H9 (cell line): ENCODE data around the gene PACS1. TPM values are rescaled to one million over a fixed set of nuclear protein-coding genes. Genes with fewer than 3 reads are reported as not detected.

Experiments used
- DNase-seq: peaks from one replicate; pipeline ENCODE4 v3.0.0-alpha.2; 2017
- H2AFZ ChIP-seq: one replicate; pipeline ENCODE4 v1.6.1; 2013; ENCODE audit warnings: mild to moderate bottlenecking, low read length, control low read depth, moderate library complexity
- H2AK5ac ChIP-seq: 2 replicates; pipeline ENCODE4 v1.6.1; 2013; ENCODE audit warnings: low read length, control low read depth, mixed read lengths; ENCODE audit not compliant: insufficient read length
- H2BK120ac ChIP-seq: one replicate; pipeline ENCODE4 v1.6.1; 2013; ENCODE audit warnings: low read depth, mild to moderate bottlenecking, low read length, control low read depth, inconsistent platforms; ENCODE audit not compliant: poor library complexity, severe bottlenecking
- H2BK12ac ChIP-seq: 2 replicates; pipeline ENCODE4 v1.6.1; 2013; ENCODE audit warnings: low read length, control low read depth, mixed read lengths, low read depth; ENCODE audit not compliant: insufficient read length
- H2BK15ac ChIP-seq: 2 replicates; pipeline ENCODE4 v1.6.1; 2013; ENCODE audit warnings: low read depth, low read length, control low read depth
- H2BK20ac ChIP-seq: one replicate; pipeline ENCODE4 v1.6.1; 2013; ENCODE audit warnings: low read depth, mild to moderate bottlenecking, low read length, control low read depth, inconsistent platforms; ENCODE audit not compliant: poor library complexity, severe bottlenecking
- H2BK5ac ChIP-seq: 2 replicates; pipeline ENCODE4 v1.6.1; 2013; ENCODE audit warnings: low read length, control low read depth, mixed read lengths; ENCODE audit not compliant: insufficient read length
- H3K14ac ChIP-seq: 2 replicates; pipeline ENCODE4 v1.6.1; 2013; ENCODE audit warnings: low read length, control low read depth; ENCODE audit not compliant: insufficient read depth
- H3K18ac ChIP-seq: 2 replicates; pipeline ENCODE4 v1.6.1; 2013; ENCODE audit warnings: low read depth, mild to moderate bottlenecking, mixed read lengths, low read length, control low read depth; ENCODE audit not compliant: insufficient read length
- H3K23ac ChIP-seq: 2 replicates; pipeline ENCODE4 v1.6.1; 2013; ENCODE audit warnings: low read length, control low read depth, mixed read lengths, low read depth; ENCODE audit not compliant: insufficient read length
- H3K23me2 ChIP-seq: 2 replicates; pipeline ENCODE4 v1.6.1; 2013; ENCODE audit warnings: low read depth, mild to moderate bottlenecking, mixed read lengths, low read length, control low read depth; ENCODE audit not compliant: insufficient read length, poor library complexity, severe bottlenecking
- H3K27ac ChIP-seq: 2 replicates; pipeline ENCODE4 v1.5.1; 2013; ENCODE audit warnings: low read length, control low read depth, mixed read lengths, low read depth; ENCODE audit not compliant: insufficient read length
- H3K27me3 ChIP-seq: 2 replicates; pipeline ENCODE4 v1.6.1; 2013; ENCODE audit warnings: low read length, control low read depth, inconsistent platforms; ENCODE audit not compliant: insufficient read depth
- H3K4ac ChIP-seq: 2 replicates; pipeline ENCODE4 v1.6.1; 2013; ENCODE audit warnings: low read depth, mild to moderate bottlenecking, control low read depth, inconsistent platforms, low read length, moderate library complexity
- H3K4me1 ChIP-seq: 2 replicates; pipeline ENCODE4 v1.6.1; 2013; ENCODE audit warnings: low read length, control low read depth, inconsistent platforms; ENCODE audit not compliant: insufficient read depth
- H3K4me2 ChIP-seq: 2 replicates; pipeline ENCODE4 v1.6.1; 2013; ENCODE audit warnings: low read length, control low read depth, mixed read lengths; ENCODE audit not compliant: insufficient read length, insufficient read depth
- H3K56ac ChIP-seq: 2 replicates; pipeline ENCODE4 v1.6.1; 2013; ENCODE audit warnings: low read depth, mild to moderate bottlenecking, mixed read lengths, low read length, control low read depth; ENCODE audit not compliant: insufficient read length
- H3K79me1 ChIP-seq: 2 replicates; pipeline ENCODE4 v1.6.1; 2013; ENCODE audit warnings: low read depth, mild to moderate bottlenecking, moderate library complexity, low read length, control low read depth, inconsistent platforms; ENCODE audit not compliant: insufficient read depth, poor library complexity, severe bottlenecking
- H3K79me2 ChIP-seq: 2 replicates; pipeline ENCODE4 v1.6.1; 2013; ENCODE audit warnings: low read length, control low read depth, inconsistent platforms; ENCODE audit not compliant: insufficient read depth
- H3K9ac ChIP-seq: 2 replicates; pipeline ENCODE4 v1.6.1; 2013; ENCODE audit warnings: low read length, control low read depth, mixed read lengths; ENCODE audit not compliant: insufficient read length; ENCODE audit errors: extremely low read depth
- H3K9me3 ChIP-seq: one replicate; pipeline ENCODE4 v1.6.1; 2013; ENCODE audit warnings: low read depth, low read length, inconsistent platforms; ENCODE audit not compliant: control insufficient read depth
- H3T11ph ChIP-seq: one replicate; pipeline ENCODE4 v1.6.1; 2013; ENCODE audit warnings: mild to moderate bottlenecking, low read length, control low read depth, inconsistent platforms
- H4K20me1 ChIP-seq: one replicate; pipeline ENCODE4 v1.6.1; 2013; ENCODE audit not compliant: control insufficient read depth, insufficient read length, insufficient read depth
- H4K5ac ChIP-seq: 2 replicates; pipeline ENCODE4 v1.6.1; 2013; ENCODE audit warnings: low read depth, mild to moderate bottlenecking, mixed read lengths, low read length, control low read depth; ENCODE audit not compliant: insufficient read length
- H4K8ac ChIP-seq: replicated peaks from 2 replicates; pipeline ENCODE4 v1.6.1; 2013; ENCODE audit warnings: low read length, control low read depth, mixed read lengths, low read depth; ENCODE audit not compliant: insufficient read length
- H4K91ac ChIP-seq: 2 replicates; pipeline ENCODE4 v1.6.1; 2013; ENCODE audit warnings: low read depth, mild to moderate bottlenecking, moderate library complexity, mixed read lengths, low read length, control low read depth; ENCODE audit not compliant: insufficient read length
- H3K27ac Mint-ChIP-seq, 3 experiments: 2 replicates in 2 of 3; 3 replicates in 1 of 3; pipeline ENCODE4 v1.8.0; 2020 to 2021; ENCODE audit warnings: mixed read lengths in 3 of 3, mild to moderate bottlenecking in 1 of 3, moderate library complexity in 1 of 3
- H3K27me3 Mint-ChIP-seq: 2 replicates; pipeline ENCODE4 v1.8.0; 2021; ENCODE audit warnings: low read depth, mild to moderate bottlenecking, moderate library complexity, mixed read lengths
- H3K36me3 Mint-ChIP-seq, 3 experiments: 2 replicates in 2 of 3; 3 replicates in 1 of 3; pipeline ENCODE4 v1.8.0; 2020 to 2021; ENCODE audit warnings: low read depth in 3 of 3, mixed read lengths in 3 of 3; ENCODE audit not compliant: insufficient read depth in 1 of 3
- H3K4me1 Mint-ChIP-seq, 2 experiments: 2 replicates each; pipeline ENCODE4 v1.8.0; 2020; ENCODE audit warnings: mixed read lengths in 2 of 2
- H3K4me3 Mint-ChIP-seq, 2 experiments: 2 replicates in 1 of 2; 3 replicates in 1 of 2; pipeline ENCODE4 v1.8.0; 2020 to 2021; ENCODE audit warnings: mild to moderate bottlenecking in 2 of 2, mixed read lengths in 2 of 2, moderate library complexity in 1 of 2
- H3K9me3 Mint-ChIP-seq, 2 experiments: 2 replicates in 1 of 2; 3 replicates in 1 of 2; pipeline ENCODE4 v1.8.0; 2020; ENCODE audit warnings: mild to moderate bottlenecking in 2 of 2, mixed read lengths in 2 of 2, moderate library complexity in 1 of 2
- CTCF ChIP-seq: fragments of 200-600 bp; sonication (generic); conservative IDR thresholded peaks from 3 replicates; pipeline ENCODE4 v1.8.0; 2021; ENCODE audit warnings: antibody characterized with exemption, mild to moderate bottlenecking
- WGBS: extraction: QIAGEN DNeasy Blood & Tissue Kit; methylation state at CpG from one replicate; pipeline ENCODE4 v1.1.7; 2013; ENCODE audit warnings: missing lambda C conversion rate, low lambda C conversion rate, mixed read lengths; ENCODE audit not compliant: insufficient read length; ENCODE audit errors: extremely low coverage; 5-methylcytosine and 5-hydroxymethylcytosine counted together
- total RNA-seq: library from RNA; stranded (reverse); gene quantifications from 2 replicates; pipeline ENCODE4 v1.2.1, GENCODE V29; 2021

PACS1 gene
- total RNA-seq, 1 experiment from 2014 or later: 35.5 TPM

GRCh38 chr11:66107600-66108510 lies 37.8 kb downstream of the PACS1 start:
- H3K4me2 ChIP-seq: no peak overlapping the region

More at GRCh38 chr11:66107600-66108510, 37.8 kb downstream of the PACS1 start:
- H3K4me1 Mint-ChIP-seq: peaks cover 29% of the 10 kb centered on the region in 2 experiments
- H2AFZ ChIP-seq: no peak overlapping the region
- no peaks in the 10 kb centered on the region for H3K27me3 ChIP-seq
- H4K8ac ChIP-seq: no peak overlapping the region
- no peak overlapping the region for H3K14ac ChIP-seq
- no peak overlapping the region for H2BK15ac ChIP-seq
- no peak overlapping the region for H3K9ac ChIP-seq
- H3K79me2 ChIP-seq: no peaks in the 10 kb centered on the region
- H2BK20ac ChIP-seq: no peak overlapping the region
- H3K23ac ChIP-seq: no peak overlapping the region
- no peaks in the 10 kb centered on the region for H3K79me1 ChIP-seq
- H2BK12ac ChIP-seq: no peak overlapping the region
- H3K4ac ChIP-seq: no peak overlapping the region
- no peaks in the 10 kb centered on the region for H3K36me3 Mint-ChIP-seq
- no peak overlapping the region for H3T11ph ChIP-seq
- no peaks in the 10 kb centered on the region for H4K20me1 ChIP-seq
- H2AK5ac ChIP-seq: no peak overlapping the region
- no peak overlapping the region for H3K4me3 Mint-ChIP-seq
- peaks cover 7% of the 10 kb centered on the region; the same call in 1 of the 2 replicates for H3K4me1 ChIP-seq
- TF ChIP-seq CTCF: no peak
- no peaks in the 10 kb centered on the region for H3K27me3 Mint-ChIP-seq
- H3K18ac ChIP-seq: no peak overlapping the region
- WGBS: no CpG with 5 or more reads among the region's 3 CpGs
- no peak overlapping the region for H2BK120ac ChIP-seq
- DNase-seq: no peak
- H4K91ac ChIP-seq: no peak overlapping the region
- no peak overlapping the region for H3K56ac ChIP-seq
- no peaks in the 10 kb centered on the region for H3K9me3 ChIP-seq
- no peaks in the 10 kb centered on the region for H3K23me2 ChIP-seq
- H3K27ac Mint-ChIP-seq: no peak overlapping the region
- no peak overlapping the region for H2BK5ac ChIP-seq
- no peaks in the 10 kb centered on the region for H3K9me3 Mint-ChIP-seq
- no peak overlapping the region for H3K27ac ChIP-seq
- H4K5ac ChIP-seq: no peak overlapping the region
